Astrocyte (in vitro differentiated cells and primary cell): ENCODE measurements around the gene CRADD. TPM values are rescaled to one million over a fixed set of nuclear protein-coding genes. Genes with fewer than 3 reads are reported as not detected.

Source experiments
- DNase-seq: peaks from one replicate; pipeline ENCODE4 v3.0.0-alpha.2; 2010; ENCODE audit warnings: low read depth
- FAIRE-seq: peaks from 2 replicates; lab custom pipeline; 2011; peaks lifted over from hg19 to GRCh38; lab: Jason Lieb, UNC
- H2AFZ ChIP-seq: 2 replicates; pipeline ENCODE4 v1.6.0; 2012; ENCODE audit warnings: low read depth, low read length, inconsistent platforms
- H3K27ac ChIP-seq: 2 replicates; pipeline ENCODE4 v1.5.1; 2011; ENCODE audit warnings: low read depth, low read length, inconsistent platforms
- H3K27me3 ChIP-seq: 2 replicates; pipeline ENCODE4 v1.6.0; 2011; ENCODE audit warnings: low read length, inconsistent platforms; ENCODE audit not compliant: insufficient read depth
- H3K36me3 ChIP-seq: 2 replicates; pipeline ENCODE4 v1.5.1; 2011; ENCODE audit warnings: low read length, inconsistent platforms; ENCODE audit not compliant: insufficient read depth
- H3K4me1 ChIP-seq: 2 replicates; pipeline ENCODE4 v1.5.1; 2011; ENCODE audit warnings: low read length, inconsistent platforms; ENCODE audit not compliant: insufficient read depth
- H3K4me2 ChIP-seq: 2 replicates; pipeline ENCODE4 v1.6.0; 2012; ENCODE audit warnings: low read length, inconsistent platforms
- H3K4me3 ChIP-seq: 2 replicates; pipeline ENCODE4 v1.5.1; 2011; ENCODE audit warnings: low read depth, mild to moderate bottlenecking, low read length, inconsistent platforms; ENCODE audit not compliant: insufficient read depth
- H3K79me2 ChIP-seq: 2 replicates; pipeline ENCODE4 v1.6.0; 2012; ENCODE audit warnings: mild to moderate bottlenecking, low read length, inconsistent platforms; ENCODE audit not compliant: insufficient read depth
- H3K9ac ChIP-seq: 2 replicates; pipeline ENCODE4 v1.6.0; 2012; ENCODE audit warnings: mild to moderate bottlenecking, low read length, inconsistent platforms
- H3K9me3 ChIP-seq: 2 replicates; pipeline ENCODE4 v1.5.1; 2012; ENCODE audit warnings: low read depth, mild to moderate bottlenecking, low read length, inconsistent platforms; ENCODE audit not compliant: insufficient read depth
- H4K20me1 ChIP-seq: 2 replicates; pipeline ENCODE4 v1.6.0; 2012; ENCODE audit warnings: low read length, inconsistent platforms; ENCODE audit not compliant: insufficient read depth
- H3K27ac Mint-ChIP-seq: one replicate; pipeline ENCODE4 v1.8.0; 2021; ENCODE audit warnings: mild to moderate bottlenecking, mixed read lengths; ENCODE audit not compliant: unreplicated experiment
- H3K27me3 Mint-ChIP-seq: one replicate; pipeline ENCODE4 v1.8.0; 2021; ENCODE audit warnings: low read depth, mixed read lengths; ENCODE audit not compliant: unreplicated experiment
- H3K36me3 Mint-ChIP-seq: one replicate; pipeline ENCODE4 v1.8.0; 2021; ENCODE audit warnings: low read depth, mixed read lengths; ENCODE audit not compliant: unreplicated experiment
- H3K4me1 Mint-ChIP-seq: one replicate; pipeline ENCODE4 v1.8.0; 2021; ENCODE audit warnings: low read depth, mixed read lengths; ENCODE audit not compliant: unreplicated experiment
- H3K4me3 Mint-ChIP-seq: one replicate; pipeline ENCODE4 v1.8.0; 2021; ENCODE audit warnings: mild to moderate bottlenecking, moderate library complexity, mixed read lengths; ENCODE audit not compliant: unreplicated experiment
- H3K9me3 Mint-ChIP-seq: one replicate; pipeline ENCODE4 v1.8.0; 2021; ENCODE audit warnings: mild to moderate bottlenecking, mixed read lengths; ENCODE audit not compliant: unreplicated experiment
- CTCF ChIP-seq: IDR thresholded peaks from 2 replicates; pipeline ENCODE4 v1.5.1; 2011; ENCODE audit warnings: low read depth, mild to moderate bottlenecking, inconsistent platforms, low read length, moderate library complexity; ENCODE audit not compliant: insufficient read depth
- EZH2 ChIP-seq: IDR thresholded peaks from 2 replicates; pipeline ENCODE4 v1.6.1; 2012; ENCODE audit warnings: mild to moderate bottlenecking, low read length, inconsistent platforms; ENCODE audit not compliant: insufficient read depth
- total RNA-seq: library from RNA; stranded (reverse); gene quantifications from 2 replicates; pipeline ENCODE4 v1.2.1, GENCODE V29; 2021

The CRADD gene
- total RNA-seq, 1 donor from 2014 or later: 8.8 TPM

GRCh38 chr12:93852173-93852591 is 175.0 kb downstream of the CRADD start:
- no peaks in the 10 kb centered on the region for H3K27me3 ChIP-seq
- H3K4me3 Mint-ChIP-seq: no peak overlapping the region
- FAIRE-seq: no peak
- no peaks in the 10 kb centered on the region for H3K79me2 ChIP-seq
- no peak for DNase-seq
- peaks cover 2% of the 10 kb centered on the region for H3K9me3 Mint-ChIP-seq
- H3K27me3 Mint-ChIP-seq: no peaks in the 10 kb centered on the region
- no peak overlapping the region for H3K4me2 ChIP-seq
- TF ChIP-seq EZH2 (no peak), CTCF (no peak)
- no peaks in the 10 kb centered on the region for H3K4me1 ChIP-seq
- H3K36me3 Mint-ChIP-seq: peaks cover 2% of the 10 kb centered on the region
- H3K4me3 ChIP-seq: no peak overlapping the region
- peaks cover 2% of the 10 kb centered on the region for H3K4me1 Mint-ChIP-seq
- H3K27ac ChIP-seq: no peak overlapping the region
- no peak overlapping the region for H3K9ac ChIP-seq
- H4K20me1 ChIP-seq: no peaks in the 10 kb centered on the region
- H3K27ac Mint-ChIP-seq: no peak overlapping the region
- no peaks in the 10 kb centered on the region for H3K36me3 ChIP-seq
- H2AFZ ChIP-seq: no peak overlapping the region
- no peaks in the 10 kb centered on the region for H3K9me3 ChIP-seq

- H4K20me1 ChIP-seq: no peaks in the 10 kb centered on the region
- FAIRE-seq: no peak
- TF ChIP-seq CTCF: no peak
- no peak for TF ChIP-seq EZH2
- Mint-ChIP-seq H3K9me3 (peaks cover 2% of the 10 kb centered on the region), H3K4me1 (peaks cover 5% of the 10 kb centered on the region), H3K36me3 (peaks cover 2% of the 10 kb centered on the region), H3K4me3 (no peak overlapping the region), H3K27ac (no peak overlapping the region), H3K27me3 (no peaks in the 10 kb centered on the region)
- DNase-seq: no peak
- H3K36me3 ChIP-seq: no peaks in the 10 kb centered on the region
- H3K27me3 ChIP-seq: no peaks in the 10 kb centered on the region
- H3K9me3 ChIP-seq: no peaks in the 10 kb centered on the region
- H3K9ac ChIP-seq: no peak overlapping the region
- H3K4me3 ChIP-seq: no peak overlapping the region
- H3K4me1 ChIP-seq: no peaks in the 10 kb centered on the region
- H3K79me2 ChIP-seq: no peaks in the 10 kb centered on the region
- H3K4me2 ChIP-seq: no peak overlapping the region
- H2AFZ ChIP-seq: no peak overlapping the region
- H3K27ac ChIP-seq: no peak overlapping the region
These were observed 176.7 kb downstream of the CRADD start for GRCh38 chr12:93853698-93854478.

GRCh38 chr12:93855261-93855660 is 178.1 kb downstream of the CRADD start:
- Mint-ChIP-seq H3K9me3 (no peaks in the 10 kb centered on the region), H3K27me3 (peaks cover 2% of the 10 kb centered on the region), H3K4me3 (no peak overlapping the region), H3K36me3 (peaks cover under 1% of the 10 kb centered on the region), H3K4me1 (peaks cover 5% of the 10 kb centered on the region), H3K27ac (no peak overlapping the region)
- no peak overlapping the region for H3K4me3 ChIP-seq
- no peaks in the 10 kb centered on the region for H3K4me1 ChIP-seq
- H3K27me3 ChIP-seq: no peaks in the 10 kb centered on the region
- FAIRE-seq (no peak), DNase-seq (no peak)
- TF ChIP-seq EZH2: no peak
- no peak for TF ChIP-seq CTCF
- H4K20me1 ChIP-seq: no peaks in the 10 kb centered on the region
- H2AFZ ChIP-seq: no peak overlapping the region
- no peak overlapping the region for H3K27ac ChIP-seq
- no peak overlapping the region for H3K4me2 ChIP-seq
- no peaks in the 10 kb centered on the region for H3K79me2 ChIP-seq
- no peak overlapping the region for H3K9ac ChIP-seq
- H3K36me3 ChIP-seq: no peaks in the 10 kb centered on the region
- H3K9me3 ChIP-seq: no peaks in the 10 kb centered on the region
